OCI-LY1 (cell line): ENCODE data around the gene NHSL2.

Experiments used
- EZH2 ChIP-seq: fragments of 200-600 bp; sonication (generic), shearing (Covaris generic); IDR thresholded peaks from 2 replicates; pipeline ENCODE4 v1.8.0; 2017; ENCODE audit warnings: borderline replicate concordance, mixed run types, mild to moderate bottlenecking, antibody characterized with exemption, low read length, moderate library complexity, mixed read lengths
- TF ChIP-seq, protein P1 (sequence below): fragments of 200-600 bp; sonication (generic), shearing (Covaris generic); IDR thresholded peaks from 2 replicates; pipeline ENCODE4 v1.5.1; 2017; ENCODE audit warnings: mild to moderate bottlenecking, antibody characterized with exemption, low read length, moderate library complexity, mixed read lengths

DNA sequence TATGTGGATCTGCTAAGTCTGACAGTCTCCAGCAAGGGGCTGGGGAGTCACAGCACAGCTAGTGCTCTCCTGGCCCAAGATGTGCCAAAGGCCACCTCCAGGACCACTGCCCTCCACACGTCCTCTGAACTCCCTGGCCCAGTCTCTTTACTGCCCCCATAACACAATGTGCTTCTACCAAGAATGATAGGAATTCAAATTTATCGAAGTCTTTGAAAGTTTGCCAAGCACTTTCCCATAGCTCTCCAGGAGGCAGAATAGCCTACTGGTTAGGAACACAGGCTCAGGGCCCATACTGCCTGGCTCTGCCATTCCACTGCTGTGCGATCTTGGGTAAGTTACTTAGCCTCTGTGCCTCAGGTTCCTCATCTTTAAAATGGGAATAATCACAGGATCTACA is 86.7 kb downstream of the NHSL2 start:
- TF ChIP-seq, protein P1, sequence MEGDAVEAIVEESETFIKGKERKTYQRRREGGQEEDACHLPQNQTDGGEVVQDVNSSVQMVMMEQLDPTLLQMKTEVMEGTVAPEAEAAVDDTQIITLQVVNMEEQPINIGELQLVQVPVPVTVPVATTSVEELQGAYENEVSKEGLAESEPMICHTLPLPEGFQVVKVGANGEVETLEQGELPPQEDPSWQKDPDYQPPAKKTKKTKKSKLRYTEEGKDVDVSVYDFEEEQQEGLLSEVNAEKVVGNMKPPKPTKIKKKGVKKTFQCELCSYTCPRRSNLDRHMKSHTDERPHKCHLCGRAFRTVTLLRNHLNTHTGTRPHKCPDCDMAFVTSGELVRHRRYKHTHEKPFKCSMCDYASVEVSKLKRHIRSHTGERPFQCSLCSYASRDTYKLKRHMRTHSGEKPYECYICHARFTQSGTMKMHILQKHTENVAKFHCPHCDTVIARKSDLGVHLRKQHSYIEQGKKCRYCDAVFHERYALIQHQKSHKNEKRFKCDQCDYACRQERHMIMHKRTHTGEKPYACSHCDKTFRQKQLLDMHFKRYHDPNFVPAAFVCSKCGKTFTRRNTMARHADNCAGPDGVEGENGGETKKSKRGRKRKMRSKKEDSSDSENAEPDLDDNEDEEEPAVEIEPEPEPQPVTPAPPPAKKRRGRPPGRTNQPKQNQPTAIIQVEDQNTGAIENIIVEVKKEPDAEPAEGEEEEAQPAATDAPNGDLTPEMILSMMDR: no peak
- no peak for TF ChIP-seq EZH2
